ENCODE data around the gene OR8K1.

GRCh38 chr11:56296898-56297297 lies 48.9 kb upstream of the OR8K1 start:
- TF ChIP-seq EZH2 (IDR thresholded peaks at IDR 0.05; ENCODE audit: borderline replicate concordance) (no peak), CTCF (IDR thresholded peaks at IDR 0.05; ENCODE audit: poor library complexity) (no peak), EZH2phosphoT487 (IDR thresholded peaks at IDR 0.05; ENCODE audit: low read depth, severe bottlenecking, unreplicated experiment) (no peak)

All from hepatocyte (in vitro differentiated cells).